Neuronal stem cell (in vitro differentiated cells): Measurements from ENCODE around the gene CTH.
A peak's percentile ranks its signal among the peaks of the same experiment; 100 is the strongest.
"Not testable (repeated sequence)": the region's sequence is repeated elsewhere in the genome, so short reads cannot be mapped to it uniquely, and the experiment has no call there.

Source experiments
- DNase-seq: peaks from one replicate; pipeline ENCODE4 v3.0.0-alpha.2; 2013; ENCODE audit warnings: low spot score
- H2AFZ ChIP-seq: one replicate; pipeline ENCODE4 v1.6.1; 2013; ENCODE audit warnings: mild to moderate bottlenecking, low read length, inconsistent platforms
- H2AK5ac ChIP-seq: 2 replicates; pipeline ENCODE4 v1.6.1; 2013; ENCODE audit warnings: low read depth, mild to moderate bottlenecking, inconsistent platforms, low read length, moderate library complexity, mixed read lengths
- H2BK120ac ChIP-seq: 2 replicates; pipeline ENCODE4 v1.6.1; 2013; ENCODE audit warnings: low read depth, mild to moderate bottlenecking, inconsistent platforms, low read length, moderate library complexity, mixed read lengths
- H2BK12ac ChIP-seq: one replicate; pipeline ENCODE4 v1.6.1; 2013; ENCODE audit warnings: low read length, inconsistent platforms
- H2BK15ac ChIP-seq: 2 replicates; pipeline ENCODE4 v1.6.1; 2013; ENCODE audit warnings: mild to moderate bottlenecking, low read length, inconsistent platforms, mixed read lengths
- H2BK5ac ChIP-seq: one replicate; pipeline ENCODE4 v1.6.1; 2013; ENCODE audit warnings: inconsistent platforms, mild to moderate bottlenecking, low read length, moderate library complexity
- H3K14ac ChIP-seq: one replicate; pipeline ENCODE4 v1.6.1; 2013; ENCODE audit warnings: low read length, inconsistent platforms
- H3K18ac ChIP-seq: 2 replicates; pipeline ENCODE4 v1.6.1; 2013; ENCODE audit warnings: low read length, inconsistent platforms
- H3K23ac ChIP-seq: 2 replicates; pipeline ENCODE4 v1.6.1; 2013; ENCODE audit warnings: low read depth, mild to moderate bottlenecking, mixed read lengths, low read length, inconsistent platforms; ENCODE audit not compliant: poor library complexity
- H3K27ac ChIP-seq: replicated peaks from 3 replicates; pipeline ENCODE4 v1.5.1; 2013; ENCODE audit warnings: low read length, inconsistent platforms
- H3K27me3 ChIP-seq, 3 experiments: 2 replicates each; pipeline ENCODE4 v1.6.1; 2013; ENCODE audit warnings: low read length in 3 of 3, mild to moderate bottlenecking in 2 of 3, inconsistent platforms in 1 of 3, low read depth in 1 of 3, mixed read lengths in 1 of 3, moderate library complexity in 1 of 3; ENCODE audit not compliant: control insufficient read depth in 3 of 3, insufficient read depth in 3 of 3
- H3K36me3 ChIP-seq, 2 donors: replicated peaks in 1 of 2; 2 replicates each; pipeline ENCODE4 v1.6.1; 2013; ENCODE audit warnings: low read length in 2 of 2; ENCODE audit not compliant: control insufficient read depth in 2 of 2, insufficient read depth in 2 of 2
- H3K4ac ChIP-seq: 2 replicates; pipeline ENCODE4 v1.6.1; 2013; ENCODE audit warnings: inconsistent platforms, mild to moderate bottlenecking, low read length, moderate library complexity
- H3K4me1 ChIP-seq, 2 donors: 1 replicate in 1 of 2; 2 replicates in 1 of 2; pipeline ENCODE4 v1.6.1; 2013; ENCODE audit warnings: low read length in 2 of 2, low read depth in 1 of 2; ENCODE audit not compliant: control insufficient read depth in 2 of 2, insufficient read depth in 1 of 2
- H3K4me2 ChIP-seq: one replicate; pipeline ENCODE4 v1.6.1; 2013; ENCODE audit warnings: mild to moderate bottlenecking, low read length, inconsistent platforms; ENCODE audit not compliant: insufficient read depth, poor library complexity, severe bottlenecking
- H3K4me3 ChIP-seq, 2 donors: 2 replicates each; pipeline ENCODE4 v1.5.1; 2013; ENCODE audit warnings: low read length in 2 of 2, mild to moderate bottlenecking in 2 of 2, inconsistent platforms in 1 of 2, moderate library complexity in 1 of 2
- H3K79me1 ChIP-seq: one replicate; pipeline ENCODE4 v1.6.1; 2013; ENCODE audit warnings: low read depth, mild to moderate bottlenecking, inconsistent platforms, low read length, moderate library complexity
- H3K9ac ChIP-seq: one replicate; pipeline ENCODE4 v1.6.1; 2013; ENCODE audit warnings: mild to moderate bottlenecking, low read depth, low read length, inconsistent platforms; ENCODE audit not compliant: poor library complexity
- H3K9me3 ChIP-seq, 2 donors: replicated peaks in 1 of 2; 2 replicates each; pipeline versions ENCODE3 to v1.6.1; 2013; ENCODE audit warnings: low read length in 2 of 2, mild to moderate bottlenecking in 2 of 2, inconsistent platforms in 1 of 2, low read depth in 1 of 2, mixed read lengths in 1 of 2, moderate library complexity in 1 of 2; ENCODE audit not compliant: control insufficient read depth in 2 of 2, insufficient read depth in 1 of 2
- H4K8ac ChIP-seq: one replicate; pipeline ENCODE4 v1.6.1; 2013; ENCODE audit warnings: low read depth, mild to moderate bottlenecking, inconsistent platforms, low read length, moderate library complexity
- H4K91ac ChIP-seq: one replicate; pipeline ENCODE4 v1.6.1; 2013; ENCODE audit warnings: low read length, low read depth, mild to moderate bottlenecking, inconsistent platforms; ENCODE audit not compliant: poor library complexity
- WGBS, 2 donors: extraction: QIAGEN DNeasy Blood & Tissue Kit; methylation state at CpG; one replicate each; pipeline ENCODE4 v1.1.7; 2013; ENCODE audit warnings: missing lambda C conversion rate in 2 of 2, mixed read lengths in 1 of 2; ENCODE audit not compliant: insufficient read length in 2 of 2, insufficient replicate concordance in 1 of 2; ENCODE audit errors: extremely low coverage in 2 of 2; 5-methylcytosine and 5-hydroxymethylcytosine counted together

Gene CTH

DNA sequence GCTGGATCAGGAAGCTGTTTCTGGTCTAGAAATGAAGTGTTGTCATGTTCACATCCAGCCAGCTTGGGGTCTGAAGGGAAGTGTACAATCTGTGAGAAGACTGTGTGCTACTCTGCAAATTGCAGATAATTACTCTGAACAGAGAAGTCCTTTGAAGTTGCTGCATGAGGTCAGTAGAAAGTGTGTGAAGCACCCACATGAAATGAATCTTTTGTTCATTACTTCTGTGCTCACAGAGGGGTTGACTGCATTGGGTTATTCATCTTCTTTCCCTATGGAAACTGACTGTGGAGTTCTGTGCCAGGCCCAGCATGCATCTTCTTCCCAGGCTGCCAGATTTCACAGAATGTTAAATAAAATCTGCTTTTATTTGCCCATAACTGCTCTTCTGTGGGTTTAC lies 47.1 kb downstream of the CTH start:
- Histone ChIP-seq H3K23ac (no peak overlapping the region), H2BK120ac (no peak overlapping the region), H3K4ac (no peak overlapping the region), H3K4me2 (no peak overlapping the region), H2BK15ac (no peak overlapping the region), H3K4me1 (peaks cover 0 to 2% of the 10 kb centered on the region in 2 donors), H4K91ac (no peak overlapping the region), H3K18ac (no peak overlapping the region), H3K36me3 (no peaks in the 10 kb centered on the region), H2AK5ac (no peak overlapping the region), H3K9ac (no peak overlapping the region), H3K14ac (no peak overlapping the region), H3K9me3 (peaks cover 0 to 2% of the 10 kb centered on the region in 2 donors), H2BK12ac (no peak overlapping the region), H2BK5ac (no peak overlapping the region), H2AFZ (peak overlapping the region; percentile 20), H3K27me3 (no peaks in the 10 kb centered on the region), H4K8ac (no peak overlapping the region), H3K27ac (no peak overlapping the region), H3K79me1 (no peaks in the 10 kb centered on the region), H3K4me3 (no peak overlapping the region)
- DNase-seq, result no peak

DNA sequence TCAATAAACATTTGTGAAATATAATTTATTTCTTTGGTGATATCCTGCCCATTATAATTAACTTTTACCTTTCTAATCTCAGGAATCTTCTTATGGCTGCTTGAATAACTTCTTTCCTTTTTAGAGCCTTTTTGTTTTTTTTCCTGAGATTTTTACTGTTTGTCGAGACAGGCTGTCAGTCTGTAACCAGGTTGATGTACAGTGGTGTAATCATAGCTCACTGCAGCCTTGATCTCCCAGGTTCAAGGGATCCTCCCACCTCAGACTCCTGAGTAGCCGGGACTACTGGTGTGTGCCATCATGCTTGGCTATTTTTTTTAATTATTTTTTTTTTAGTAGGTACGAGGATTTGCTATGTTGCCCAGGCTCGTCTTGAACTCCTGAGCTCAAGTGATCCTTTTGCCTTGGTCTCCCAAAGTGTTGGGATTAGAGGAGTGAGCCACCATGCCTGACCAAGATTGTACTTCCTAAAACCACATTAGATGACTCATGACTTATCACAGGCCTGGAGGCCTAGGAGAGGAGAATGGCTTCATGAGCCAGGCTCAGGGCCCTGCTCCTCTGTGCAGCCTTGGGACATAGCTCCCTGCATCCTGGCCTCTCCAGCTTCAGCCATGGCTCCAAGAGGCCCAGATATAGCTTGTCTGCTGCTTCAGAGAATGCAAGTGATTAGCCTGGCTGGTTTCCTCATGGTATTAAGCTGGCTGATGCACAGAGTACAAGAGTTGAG lies 48.6 kb downstream of the CTH start:
- Histone ChIP-seq H3K9ac (no peak overlapping the region), H2BK5ac (no peak overlapping the region), H3K27me3 (no peaks in the 10 kb centered on the region), H2BK12ac (no peak overlapping the region), H2AK5ac (no peak overlapping the region), H4K8ac (no peak overlapping the region), H2BK15ac (no peak overlapping the region), H2AFZ (peak overlapping the region; percentile 15), H3K4me1 (peaks cover 0 to 2% of the 10 kb centered on the region in 2 donors), H3K18ac (no peak overlapping the region), H3K4me2 (no peak overlapping the region), H3K79me1 (no peaks in the 10 kb centered on the region), H4K91ac (no peak overlapping the region), H3K27ac (no peak overlapping the region), H3K4ac (no peak overlapping the region), H3K23ac (no peak overlapping the region), H3K14ac (no peak overlapping the region), H3K4me3 (no peak overlapping the region), H3K36me3 (no peaks in the 10 kb centered on the region), H2BK120ac (no peak overlapping the region), H3K9me3 (peaks cover 0 to 2% of the 10 kb centered on the region in 2 donors)
- DNase-seq, result no peak
- no CpG with 5 or more reads among the region's 4 CpGs for WGBS, 2 donors

DNA sequence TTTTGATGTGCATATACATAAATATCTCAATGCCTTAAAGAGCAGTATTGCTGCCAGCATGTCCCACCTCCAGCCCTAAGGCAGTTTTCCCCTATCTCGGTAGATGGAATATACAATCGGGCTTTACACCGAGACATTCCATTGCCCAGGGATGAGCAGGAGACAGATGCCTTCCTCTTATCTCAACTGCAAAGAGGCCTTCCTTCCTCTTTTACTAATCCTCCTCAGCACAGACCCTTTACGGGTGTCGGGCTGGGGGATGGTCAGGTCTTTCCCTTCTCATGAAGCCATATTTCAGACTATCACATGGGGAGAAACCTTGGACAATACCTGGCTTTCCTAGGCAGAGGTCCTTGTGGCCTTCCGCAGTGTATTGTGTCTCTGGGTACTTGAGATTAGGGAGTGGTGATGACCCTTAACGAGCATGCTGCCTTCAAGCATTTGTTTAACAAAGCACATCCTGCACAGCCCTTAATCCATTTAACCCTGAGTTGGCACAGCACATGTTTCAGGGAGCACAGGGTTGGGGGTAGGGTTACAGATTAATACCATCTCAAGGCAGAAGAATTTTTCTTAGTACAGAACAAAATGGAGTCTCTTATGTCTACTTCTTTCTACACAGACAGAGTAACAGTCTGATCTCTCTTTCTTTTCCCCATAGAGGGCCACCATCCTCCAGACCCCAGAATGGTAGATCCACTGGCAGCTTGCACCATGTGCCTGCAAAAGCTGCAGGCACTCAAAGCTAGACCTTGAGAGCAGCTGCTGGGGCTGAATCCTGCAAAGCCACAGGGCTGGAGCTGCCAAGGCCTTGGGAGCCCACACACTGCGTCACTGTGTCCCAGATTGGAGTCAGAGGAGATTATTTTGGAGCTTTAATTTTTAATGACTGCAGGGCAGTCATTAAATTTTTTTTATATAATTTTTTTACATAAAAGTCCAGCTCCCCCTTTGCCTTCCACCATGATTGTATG lies 50.0 kb downstream of the CTH start:
- not testable (repeated sequence) for H3K4me1 ChIP-seq, H3K14ac ChIP-seq, H3K27me3 ChIP-seq, H3K9ac ChIP-seq, H3K79me1 ChIP-seq, H3K27ac ChIP-seq, H4K91ac ChIP-seq, H3K9me3 ChIP-seq, H3K4me3 ChIP-seq, H3K23ac ChIP-seq, H2BK12ac ChIP-seq, DNase-seq, H3K4ac ChIP-seq, H3K18ac ChIP-seq, H2BK15ac ChIP-seq, H2BK5ac ChIP-seq, H2AK5ac ChIP-seq, H3K4me2 ChIP-seq, H3K36me3 ChIP-seq, H2BK120ac ChIP-seq
- Histone ChIP-seq H2AFZ (peak overlapping the region; percentile 64), H4K8ac (peak overlapping the region; percentile 65)
- WGBS, 2 donors, result no CpG with 5 or more reads among the region's 8 CpGs

DNA sequence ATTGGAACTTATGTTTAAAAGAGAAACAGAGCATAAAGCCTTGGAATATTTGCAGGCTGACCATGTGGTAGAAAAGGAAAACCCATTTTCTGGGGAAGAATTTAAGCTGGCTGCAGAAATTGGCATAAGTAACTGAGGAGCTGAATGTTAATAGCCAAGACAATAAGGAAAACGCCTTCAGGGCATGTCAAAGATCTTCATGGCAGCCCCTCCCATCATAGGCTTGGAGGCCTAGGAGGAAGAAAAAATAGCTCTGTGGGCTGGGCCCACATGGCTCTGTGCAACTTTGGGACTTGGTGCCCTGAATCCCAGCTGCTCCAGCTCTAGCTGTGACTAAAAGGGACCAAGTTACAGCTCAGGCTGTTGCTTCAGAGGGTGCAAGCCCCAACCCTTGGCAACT lies 51.5 kb downstream of the CTH start:
- H3K27ac ChIP-seq, result no peak overlapping the region
- H4K8ac ChIP-seq, result no peak overlapping the region
- no peak overlapping the region for H2BK15ac ChIP-seq
- H3K4me3 ChIP-seq, result no peak overlapping the region
- H3K4ac ChIP-seq, result no peak overlapping the region
- no peak for DNase-seq
- H3K4me2 ChIP-seq, result no peak overlapping the region
- no peaks in the 10 kb centered on the region for H3K27me3 ChIP-seq
- H2AFZ ChIP-seq, result no peak overlapping the region
- no peak overlapping the region for H3K14ac ChIP-seq
- H3K79me1 ChIP-seq, result no peaks in the 10 kb centered on the region
- no peak overlapping the region for H2AK5ac ChIP-seq
- no peak overlapping the region for H3K18ac ChIP-seq
- H2BK12ac ChIP-seq, result no peak overlapping the region
- peaks cover 0 to 2% of the 10 kb centered on the region in 2 donors for H3K9me3 ChIP-seq
- no peak overlapping the region for H4K91ac ChIP-seq
- H3K36me3 ChIP-seq, result no peaks in the 10 kb centered on the region
- H3K9ac ChIP-seq, result no peak overlapping the region
- H2BK120ac ChIP-seq, result no peak overlapping the region
- no peak overlapping the region for H3K23ac ChIP-seq
- H3K4me1 ChIP-seq, result peaks cover 0 to 2% of the 10 kb centered on the region in 2 donors
- WGBS, 2 donors, result no CpG with 5 or more reads among the region's 1 CpG
- H2BK5ac ChIP-seq, result no peak overlapping the region
